Measurements from ENCODE around the gene HID1.

- no peak for TF ChIP-seq CTCF (conservative IDR thresholded peaks at IDR 0.05; ENCODE audit: low read depth, low read length)
- no peak for TF ChIP-seq POLR2A (IDR thresholded peaks at IDR 0.05; ENCODE audit: low read depth, low read length)
- no peak for TF ChIP-seq CHD1 (IDR thresholded peaks at IDR 0.05; ENCODE audit: low read depth, low read length)
- TF ChIP-seq ELK1 (IDR thresholded peaks at IDR 0.05; ENCODE audit: borderline replicate concordance, low read depth, low read length), result no peak
- TF ChIP-seq MXI1 (IDR thresholded peaks at IDR 0.05; ENCODE audit: borderline replicate concordance, low read depth, low read length), result no peak
- no peak for TF ChIP-seq CEBPB (IDR thresholded peaks at IDR 0.05; ENCODE audit: low read depth, low read length)
- no peak for TF ChIP-seq SMC3 (IDR thresholded peaks at IDR 0.05; ENCODE audit: low read depth, low read length)
- TF ChIP-seq FOS (IDR thresholded peaks at IDR 0.05; ENCODE audit: low read depth, low read length), result no peak
- TF ChIP-seq RAD21 (IDR thresholded peaks at IDR 0.05; ENCODE audit: low read length), result no peak
- TF ChIP-seq MAFK (IDR thresholded peaks at IDR 0.05; ENCODE audit: low read depth, low read length), result no peak
- no peak for TF ChIP-seq RCOR1 (IDR thresholded peaks at IDR 0.05; ENCODE audit: insufficient replicate concordance, low read length)
- no peak for TF ChIP-seq NFE2L2 (IDR thresholded peaks at IDR 0.05; ENCODE audit: low read depth, low read length)
- no peak for TF ChIP-seq RFX5 (IDR thresholded peaks at IDR 0.05; ENCODE audit: low read depth, low read length)
- no peak for TF ChIP-seq BHLHE40 (IDR thresholded peaks at IDR 0.05; ENCODE audit: low read depth, low read length)
Measured at GRCh38 chr17:74937064-74938051, 35.2 kb downstream of the HID1 start.
